ENCODE data around the gene CPEB3. TPM values are rescaled to one million over a fixed set of nuclear protein-coding genes. Genes with fewer than 3 reads are reported as not detected.
A peak's percentile ranks its signal among the peaks of the same experiment; 100 is the strongest.

Gene CPEB3
- polyA plus RNA-seq, 2 of the 4 experiments (the other 2 are of a cell fraction), result 0.37 to 0.41 TPM

DNA sequence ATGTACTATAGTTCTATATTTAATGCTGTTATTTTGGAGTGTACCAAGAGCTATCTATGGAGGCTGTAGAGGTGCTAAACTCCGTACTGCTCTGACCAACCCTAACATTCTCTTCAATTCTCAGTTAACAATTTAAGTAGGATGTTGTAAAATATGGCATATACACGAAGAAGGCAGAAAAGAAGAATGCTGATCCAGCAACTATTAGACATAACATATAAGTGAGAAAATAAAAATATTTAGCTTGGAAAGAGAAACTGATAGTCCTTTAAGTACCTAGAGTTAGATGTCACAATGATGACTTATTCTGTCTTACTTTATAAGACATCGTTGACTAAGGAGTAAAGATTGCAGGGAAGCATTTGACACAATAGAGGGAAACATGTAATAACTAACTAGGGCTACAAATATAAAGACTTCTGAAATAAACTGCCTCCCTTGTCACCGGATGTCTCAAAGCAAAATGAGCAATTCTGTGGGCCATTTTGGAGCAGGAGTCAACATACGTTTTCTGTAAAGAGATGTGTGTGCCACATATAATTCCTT is 159.5 kb downstream of the CPEB3 start:
- DNase-seq (ENCODE audit: low read depth in 1 of 2, low spot score in 1 of 2), result peak in 1 of 2 experiments; percentile 5
- ChIA-PET POLR2A (no interaction called here), CTCF (interaction anchor here (1.4 to 1.5 kb wide), 2 partner anchors 10 to 27 kb away, joined by 3 to 4 read pairs; no protein-coding TSS in a partner anchor)
- H3K4me2 ChIP-seq, result peak overlapping the region; percentile 26; the same call in 1 of the 3 replicates
- H3K27ac ChIP-seq, result no peak overlapping the region
- no peaks in the 10 kb centered on the region for H3K9me3 ChIP-seq
- WGBS (ENCODE audit: missing lambda C conversion rate), result 36% methylated on average over 5 of the region's 5 CpGs
- TF ChIP-seq TP53 (CRISPR knock-in tag; IDR thresholded peaks at IDR 0.05) (no peak), MAFK (IDR thresholded peaks at IDR 0.05; ENCODE audit: partially characterized antibody) (peak; percentile 87)
- H3K4me3 ChIP-seq, result no peak overlapping the region
- H3K4me1 ChIP-seq, result peaks cover 9% of the 10 kb centered on the region
- no peak for ATAC-seq
- no peak for FAIRE-seq

DNA sequence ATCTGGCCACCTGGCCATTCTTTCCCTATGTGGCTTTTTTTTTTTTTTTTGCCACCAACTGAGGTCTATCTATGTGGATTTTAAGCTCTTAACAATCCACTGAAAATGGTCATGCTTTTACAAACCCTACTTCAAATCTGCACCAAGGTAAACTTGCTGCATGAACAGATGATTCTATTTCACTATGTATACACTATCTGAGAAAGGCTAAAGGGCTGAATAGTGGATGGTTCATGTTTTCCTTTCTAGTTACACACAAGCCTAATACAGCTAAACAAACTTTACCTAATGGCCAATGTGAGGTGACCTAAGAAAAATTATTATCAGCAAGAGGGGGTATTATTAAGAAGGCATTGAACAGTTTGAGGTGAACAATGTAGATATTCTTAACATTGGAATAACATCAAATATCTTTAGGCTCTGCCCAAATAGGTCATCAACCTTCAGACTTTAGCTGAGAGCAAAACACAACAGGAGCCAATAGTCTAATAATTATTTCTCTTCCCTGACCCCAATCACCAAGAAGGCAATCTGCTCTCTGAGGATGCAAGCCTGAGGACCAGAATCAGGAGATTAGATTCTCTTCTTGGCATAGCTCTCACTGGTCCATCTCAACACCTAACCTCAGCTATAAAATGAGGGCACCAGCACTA is 160.1 kb downstream of the CPEB3 start:
- CTCF ChIA-PET, result interaction anchor here (0.6 to 1.5 kb wide), 4 partner anchors 9 to 161 kb away, joined by 3 to 4 read pairs (median 3); no protein-coding TSS in a partner anchor
- H3K4me3 ChIP-seq, result no peak overlapping the region
- H3K4me2 ChIP-seq, result no peak overlapping the region
- no peaks in the 10 kb centered on the region for H3K9me3 ChIP-seq
- no peak for TF ChIP-seq JUN (IDR thresholded peaks at IDR 0.05)
- TF ChIP-seq ZC3H11A (IDR thresholded peaks at IDR 0.05), result no peak
- TF ChIP-seq HOXB5 (CRISPR knock-in tag; IDR thresholded peaks at IDR 0.05), result no peak
- no peak for TF ChIP-seq TFCP2L1 (CRISPR knock-in tag; IDR thresholded peaks at IDR 0.05)
- TF ChIP-seq KDM1A (IDR thresholded peaks at IDR 0.05; ENCODE audit: low read depth), result no peak
- no peak for TF ChIP-seq MAZ (IDR thresholded peaks at IDR 0.05; ENCODE audit: borderline replicate concordance, low read depth, low read length)
- no peak for TF ChIP-seq RCOR1 (IDR thresholded peaks at IDR 0.05; ENCODE audit: low read depth, low read length)
- no peak for TF ChIP-seq ZNF302 (CRISPR knock-in tag; IDR thresholded peaks at IDR 0.05)
- TF ChIP-seq, protein P1, sequence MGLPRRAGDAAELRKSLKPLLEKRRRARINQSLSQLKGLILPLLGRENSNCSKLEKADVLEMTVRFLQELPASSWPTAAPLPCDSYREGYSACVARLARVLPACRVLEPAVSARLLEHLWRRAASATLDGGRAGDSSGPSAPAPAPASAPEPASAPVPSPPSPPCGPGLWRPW (IDR thresholded peaks at IDR 0.05), result no peak
- TF ChIP-seq, protein P2, sequence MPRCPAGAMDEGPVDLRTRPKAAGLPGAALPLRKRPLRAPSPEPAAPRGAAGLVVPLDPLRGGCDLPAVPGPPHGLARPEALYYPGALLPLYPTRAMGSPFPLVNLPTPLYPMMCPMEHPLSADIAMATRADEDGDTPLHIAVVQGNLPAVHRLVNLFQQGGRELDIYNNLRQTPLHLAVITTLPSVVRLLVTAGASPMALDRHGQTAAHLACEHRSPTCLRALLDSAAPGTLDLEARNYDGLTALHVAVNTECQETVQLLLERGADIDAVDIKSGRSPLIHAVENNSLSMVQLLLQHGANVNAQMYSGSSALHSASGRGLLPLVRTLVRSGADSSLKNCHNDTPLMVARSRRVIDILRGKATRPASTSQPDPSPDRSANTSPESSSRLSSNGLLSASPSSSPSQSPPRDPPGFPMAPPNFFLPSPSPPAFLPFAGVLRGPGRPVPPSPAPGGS (IDR thresholded peaks at IDR 0.05), result no peak
- TF ChIP-seq CBX2 (IDR thresholded peaks at IDR 0.05; ENCODE audit: borderline replicate concordance, low read depth), result no peak
- no peak for DNase-seq (ENCODE audit: low read depth in 1 of 2, low spot score in 1 of 2)
- no peak for FAIRE-seq
- peaks cover 13% of the 10 kb centered on the region for H3K4me1 ChIP-seq
- ATAC-seq, result no peak
- POLR2A ChIA-PET, result interaction anchor here (0.7 kb wide), 1 partner anchor 332 kb away, joined by 3 read pairs; no protein-coding TSS in a partner anchor
- no peak overlapping the region for H3K27ac ChIP-seq

DNA sequence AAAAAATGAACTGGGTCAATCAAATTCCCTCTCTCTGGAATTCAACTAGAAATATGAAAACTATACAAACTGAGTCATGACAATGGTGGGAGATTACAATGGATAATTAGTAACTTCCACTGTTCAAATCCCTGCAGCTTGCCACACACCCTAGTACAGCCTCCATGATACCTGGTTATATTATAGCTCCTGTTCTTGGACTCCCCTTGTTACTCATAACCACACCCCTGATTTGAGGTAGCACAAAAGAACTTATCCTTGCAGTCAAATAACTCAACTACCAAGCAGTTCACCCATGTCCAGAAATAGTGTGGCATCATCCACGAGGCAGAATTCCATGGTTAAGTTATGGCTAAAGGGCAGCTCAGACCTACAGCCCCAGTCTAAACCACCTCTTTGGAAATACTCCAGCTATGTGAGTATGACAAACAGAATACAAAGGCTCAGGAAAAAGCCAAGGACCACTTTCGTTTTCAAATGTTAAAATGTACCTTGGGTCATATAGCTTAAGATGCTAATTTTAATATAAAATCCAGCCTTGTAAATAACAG is 164.7 kb downstream of the CPEB3 start:
- DNase-seq (ENCODE audit: low read depth in 1 of 2, low spot score in 1 of 2) (no peak), FAIRE-seq (no peak), ATAC-seq (no peak)
- peaks cover 48% of the 10 kb centered on the region for H3K4me1 ChIP-seq
- ChIA-PET POLR2A (no interaction called here), CTCF (interaction anchor here (0.8 to 1.2 kb wide), 3 partner anchors 38 to 310 kb away, joined by 3 to 7 read pairs (median 4); no protein-coding TSS in a partner anchor)
- 0 out of 3 replicates have a peak overlapping the region, but pooled peaks have one; percentile 15 for H3K4me2 ChIP-seq
- H3K4me3 ChIP-seq, result no peak overlapping the region
- no peaks in the 10 kb centered on the region for H3K9me3 ChIP-seq
- H3K27ac ChIP-seq, result no peak overlapping the region
- WGBS (ENCODE audit: missing lambda C conversion rate), result 43% methylated on average over 2 of the region's 2 CpGs
- TF ChIP-seq, protein P3, sequence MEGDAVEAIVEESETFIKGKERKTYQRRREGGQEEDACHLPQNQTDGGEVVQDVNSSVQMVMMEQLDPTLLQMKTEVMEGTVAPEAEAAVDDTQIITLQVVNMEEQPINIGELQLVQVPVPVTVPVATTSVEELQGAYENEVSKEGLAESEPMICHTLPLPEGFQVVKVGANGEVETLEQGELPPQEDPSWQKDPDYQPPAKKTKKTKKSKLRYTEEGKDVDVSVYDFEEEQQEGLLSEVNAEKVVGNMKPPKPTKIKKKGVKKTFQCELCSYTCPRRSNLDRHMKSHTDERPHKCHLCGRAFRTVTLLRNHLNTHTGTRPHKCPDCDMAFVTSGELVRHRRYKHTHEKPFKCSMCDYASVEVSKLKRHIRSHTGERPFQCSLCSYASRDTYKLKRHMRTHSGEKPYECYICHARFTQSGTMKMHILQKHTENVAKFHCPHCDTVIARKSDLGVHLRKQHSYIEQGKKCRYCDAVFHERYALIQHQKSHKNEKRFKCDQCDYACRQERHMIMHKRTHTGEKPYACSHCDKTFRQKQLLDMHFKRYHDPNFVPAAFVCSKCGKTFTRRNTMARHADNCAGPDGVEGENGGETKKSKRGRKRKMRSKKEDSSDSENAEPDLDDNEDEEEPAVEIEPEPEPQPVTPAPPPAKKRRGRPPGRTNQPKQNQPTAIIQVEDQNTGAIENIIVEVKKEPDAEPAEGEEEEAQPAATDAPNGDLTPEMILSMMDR (IDR thresholded peaks at IDR 0.05), result no peak
- TF ChIP-seq SREBF2 (IDR thresholded peaks at IDR 0.05) (no peak), EHMT2 (IDR thresholded peaks at IDR 0.05; ENCODE audit: low read depth) (no peak), RAD21 (conservative IDR thresholded peaks at IDR 0.05 in 1 of 2, IDR thresholded peaks at IDR 0.05 in 1 of 2) (no peak), ZC3H11A (IDR thresholded peaks at IDR 0.05) (no peak), JUN (IDR thresholded peaks at IDR 0.05) (no peak), NR3C1 (IDR thresholded peaks at IDR 0.05) (no peak), SMC3 (IDR thresholded peaks at IDR 0.05) (no peak), JUNB (IDR thresholded peaks at IDR 0.05) (no peak), KDM5A (IDR thresholded peaks at IDR 0.05) (no peak), RARB (CRISPR knock-in tag; IDR thresholded peaks at IDR 0.05) (no peak), HDAC2 (IDR thresholded peaks at IDR 0.05) (no peak), HEYL (CRISPR knock-in tag; IDR thresholded peaks at IDR 0.05) (no peak)
- TF ChIP-seq, protein P4, sequence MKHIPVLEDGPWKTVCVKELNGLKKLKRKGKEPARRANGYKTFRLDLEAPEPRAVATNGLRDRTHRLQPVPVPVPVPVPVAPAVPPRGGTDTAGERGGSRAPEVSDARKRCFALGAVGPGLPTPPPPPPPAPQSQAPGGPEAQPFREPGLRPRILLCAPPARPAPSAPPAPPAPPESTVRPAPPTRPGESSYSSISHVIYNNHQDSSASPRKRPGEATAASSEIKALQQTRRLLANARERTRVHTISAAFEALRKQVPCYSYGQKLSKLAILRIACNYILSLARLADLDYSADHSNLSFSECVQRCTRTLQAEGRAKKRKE (CRISPR knock-in tag; IDR thresholded peaks at IDR 0.05; ENCODE audit: low read depth), result no peak
- TF ChIP-seq, protein P5, sequence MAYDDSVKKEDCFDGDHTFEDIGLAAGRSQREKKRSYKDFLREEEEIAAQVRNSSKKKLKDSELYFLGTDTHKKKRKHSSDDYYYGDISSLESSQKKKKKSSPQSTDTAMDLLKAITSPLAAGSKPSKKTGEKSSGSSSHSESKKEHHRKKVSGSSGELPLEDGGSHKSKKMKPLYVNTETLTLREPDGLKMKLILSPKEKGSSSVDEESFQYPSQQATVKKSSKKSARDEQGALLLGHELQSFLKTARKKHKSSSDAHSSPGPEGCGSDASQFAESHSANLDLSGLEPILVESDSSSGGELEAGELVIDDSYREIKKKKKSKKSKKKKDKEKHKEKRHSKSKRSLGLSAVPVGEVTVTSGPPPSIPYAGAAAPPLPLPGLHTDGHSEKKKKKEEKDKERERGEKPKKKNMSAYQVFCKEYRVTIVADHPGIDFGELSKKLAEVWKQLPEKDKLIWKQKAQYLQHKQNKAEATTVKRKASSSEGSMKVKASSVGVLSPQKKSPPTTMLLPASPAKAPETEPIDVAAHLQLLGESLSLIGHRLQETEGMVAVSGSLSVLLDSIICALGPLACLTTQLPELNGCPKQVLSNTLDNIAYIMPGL (CRISPR knock-in tag; IDR thresholded peaks at IDR 0.05; ENCODE audit: borderline replicate concordance), result no peak
- TF ChIP-seq, protein P2 (IDR thresholded peaks at IDR 0.05), result no peak
